ENCODE results near the gene FAM90A1. TPM values are rescaled to one million over a fixed set of nuclear protein-coding genes. Genes with fewer than 3 reads are reported as not detected.
"Not testable (repeated sequence)": the region's sequence is repeated elsewhere in the genome, so short reads cannot be mapped to it uniquely, and the experiment has no call there.

FAM90A1 gene
- total RNA-seq (2021), result not detected in 2 replicates
- percentile 11 among the genes with signal in this experiment for Bru-seq, nascent RNA
- BruChase-seq, experiment 1, labeled RNA remaining after a 2-hour chase, result percentile 11 among the genes with signal in this experiment
- BruChase-seq, experiment 2, labeled RNA remaining after a 6-hour chase, result percentile 18 among the genes with signal in this experiment
- long read RNA-seq, result 0 reads

- H3K4me1 ChIP-seq (ENCODE audit: insufficient read depth, low read length, poor library complexity, severe bottlenecking); H3K27me3 ChIP-seq (replicated peaks; ENCODE audit: insufficient read depth, low read depth, low read length, poor library complexity); H3K9me3 ChIP-seq (ENCODE audit: low read depth, low read length, poor library complexity, severe bottlenecking); H3K36me3 ChIP-seq (ENCODE audit: insufficient read depth, low read length, poor library complexity, severe bottlenecking); H3K27ac ChIP-seq (ENCODE audit: low read depth, low read length, poor library complexity, severe bottlenecking); POLR2A ChIA-PET (ENCODE audit: low non-redundant PET); intact Hi-C loops (cut with micrococcal nuclease; ENCODE audit: unreplicated experiment); H3K4me3 ChIP-seq (ENCODE audit: low read depth, low read length, poor library complexity, severe bottlenecking); DNase-seq (ENCODE audit: low spot score); BruUV-seq (replicated peaks): not testable (repeated sequence)
- CTCF ChIA-PET, result interaction anchor here (0.6 kb wide), 1 partner anchor 425 kb away, joined by 4 read pairs; no protein-coding TSS in a partner anchor
These were observed at the start of gene FAM90A1 for GRCh38 chr12:8226992-8227731. FAM90A1 (minus strand) TSS chr12:8227618; CDS start chr12:8224832, 2,786 bp downstream.

GRCh38 chr12:8276397-8276796 is 49.0 kb upstream of the FAM90A1 start:
- H3K27me3 ChIP-seq (replicated peaks; ENCODE audit: insufficient read depth, low read depth, low read length, poor library complexity); BruUV-seq (replicated peaks); intact Hi-C loops (cut with micrococcal nuclease; ENCODE audit: unreplicated experiment); H3K9me3 ChIP-seq (ENCODE audit: low read depth, low read length, poor library complexity, severe bottlenecking); H3K4me1 ChIP-seq (ENCODE audit: insufficient read depth, low read length, poor library complexity, severe bottlenecking); POLR2A ChIA-PET (ENCODE audit: low non-redundant PET); H3K27ac ChIP-seq (ENCODE audit: low read depth, low read length, poor library complexity, severe bottlenecking); H3K36me3 ChIP-seq (ENCODE audit: insufficient read depth, low read length, poor library complexity, severe bottlenecking); DNase-seq (ENCODE audit: low spot score); H3K4me3 ChIP-seq (ENCODE audit: low read depth, low read length, poor library complexity, severe bottlenecking); CTCF ChIA-PET: not testable (repeated sequence)

- H3K27ac ChIP-seq (ENCODE audit: low read depth, low read length, poor library complexity, severe bottlenecking); H3K9me3 ChIP-seq (ENCODE audit: low read depth, low read length, poor library complexity, severe bottlenecking); CTCF ChIA-PET; POLR2A ChIA-PET (ENCODE audit: low non-redundant PET); H3K27me3 ChIP-seq (replicated peaks; ENCODE audit: insufficient read depth, low read depth, low read length, poor library complexity); H3K4me1 ChIP-seq (ENCODE audit: insufficient read depth, low read length, poor library complexity, severe bottlenecking); H3K36me3 ChIP-seq (ENCODE audit: insufficient read depth, low read length, poor library complexity, severe bottlenecking); H3K4me3 ChIP-seq (ENCODE audit: low read depth, low read length, poor library complexity, severe bottlenecking); BruUV-seq (replicated peaks); intact Hi-C loops (cut with micrococcal nuclease; ENCODE audit: unreplicated experiment); DNase-seq (ENCODE audit: low spot score): not testable (repeated sequence)
These were observed 39.3 kb upstream of the FAM90A1 start for GRCh38 chr12:8266706-8267105.

GRCh38 chr12:8264236-8264635 is 36.8 kb upstream of the FAM90A1 start:
- POLR2A ChIA-PET (ENCODE audit: low non-redundant PET); intact Hi-C loops (cut with micrococcal nuclease; ENCODE audit: unreplicated experiment); DNase-seq (ENCODE audit: low spot score); BruUV-seq (replicated peaks); H3K27me3 ChIP-seq (replicated peaks; ENCODE audit: insufficient read depth, low read depth, low read length, poor library complexity); H3K9me3 ChIP-seq (ENCODE audit: low read depth, low read length, poor library complexity, severe bottlenecking); H3K27ac ChIP-seq (ENCODE audit: low read depth, low read length, poor library complexity, severe bottlenecking); H3K4me1 ChIP-seq (ENCODE audit: insufficient read depth, low read length, poor library complexity, severe bottlenecking); CTCF ChIA-PET; H3K4me3 ChIP-seq (ENCODE audit: low read depth, low read length, poor library complexity, severe bottlenecking); H3K36me3 ChIP-seq (ENCODE audit: insufficient read depth, low read length, poor library complexity, severe bottlenecking): not testable (repeated sequence)

GRCh38 chr12:8261111-8261554 is 33.7 kb upstream of the FAM90A1 start:
- H3K36me3 ChIP-seq (ENCODE audit: insufficient read depth, low read length, poor library complexity, severe bottlenecking); intact Hi-C loops (cut with micrococcal nuclease; ENCODE audit: unreplicated experiment); POLR2A ChIA-PET (ENCODE audit: low non-redundant PET); H3K4me1 ChIP-seq (ENCODE audit: insufficient read depth, low read length, poor library complexity, severe bottlenecking); H3K4me3 ChIP-seq (ENCODE audit: low read depth, low read length, poor library complexity, severe bottlenecking); CTCF ChIA-PET; BruUV-seq (replicated peaks); H3K27me3 ChIP-seq (replicated peaks; ENCODE audit: insufficient read depth, low read depth, low read length, poor library complexity); H3K9me3 ChIP-seq (ENCODE audit: low read depth, low read length, poor library complexity, severe bottlenecking); H3K27ac ChIP-seq (ENCODE audit: low read depth, low read length, poor library complexity, severe bottlenecking): not testable (repeated sequence)
- DNase-seq (ENCODE audit: low spot score), result peak; percentile 46

GRCh38 chr12:8256356-8256755 is 28.9 kb upstream of the FAM90A1 start:
- H3K27me3 ChIP-seq (replicated peaks; ENCODE audit: insufficient read depth, low read depth, low read length, poor library complexity); CTCF ChIA-PET; BruUV-seq (replicated peaks); H3K36me3 ChIP-seq (ENCODE audit: insufficient read depth, low read length, poor library complexity, severe bottlenecking); H3K4me3 ChIP-seq (ENCODE audit: low read depth, low read length, poor library complexity, severe bottlenecking); H3K27ac ChIP-seq (ENCODE audit: low read depth, low read length, poor library complexity, severe bottlenecking); POLR2A ChIA-PET (ENCODE audit: low non-redundant PET); intact Hi-C loops (cut with micrococcal nuclease; ENCODE audit: unreplicated experiment); H3K4me1 ChIP-seq (ENCODE audit: insufficient read depth, low read length, poor library complexity, severe bottlenecking); DNase-seq (ENCODE audit: low spot score); H3K9me3 ChIP-seq (ENCODE audit: low read depth, low read length, poor library complexity, severe bottlenecking): not testable (repeated sequence)

- intact Hi-C loops (cut with micrococcal nuclease; ENCODE audit: unreplicated experiment), result not testable (repeated sequence)
These were observed 27.3 kb upstream of the FAM90A1 start for GRCh38 chr12:8254705-8255104.

More at GRCh38 chr12:8254705-8255104, 27.3 kb upstream of the FAM90A1 start:
- H3K36me3 ChIP-seq (ENCODE audit: insufficient read depth, low read length, poor library complexity, severe bottlenecking); H3K27me3 ChIP-seq (replicated peaks; ENCODE audit: insufficient read depth, low read depth, low read length, poor library complexity); H3K9me3 ChIP-seq (ENCODE audit: low read depth, low read length, poor library complexity, severe bottlenecking); H3K4me3 ChIP-seq (ENCODE audit: low read depth, low read length, poor library complexity, severe bottlenecking); DNase-seq (ENCODE audit: low spot score); H3K27ac ChIP-seq (ENCODE audit: low read depth, low read length, poor library complexity, severe bottlenecking); CTCF ChIA-PET; H3K4me1 ChIP-seq (ENCODE audit: insufficient read depth, low read length, poor library complexity, severe bottlenecking); POLR2A ChIA-PET (ENCODE audit: low non-redundant PET); BruUV-seq (replicated peaks): not testable (repeated sequence)

Data from A673 (cell line).